ENCODE data around the gene ABI1.

The ABI1 gene

DNA sequence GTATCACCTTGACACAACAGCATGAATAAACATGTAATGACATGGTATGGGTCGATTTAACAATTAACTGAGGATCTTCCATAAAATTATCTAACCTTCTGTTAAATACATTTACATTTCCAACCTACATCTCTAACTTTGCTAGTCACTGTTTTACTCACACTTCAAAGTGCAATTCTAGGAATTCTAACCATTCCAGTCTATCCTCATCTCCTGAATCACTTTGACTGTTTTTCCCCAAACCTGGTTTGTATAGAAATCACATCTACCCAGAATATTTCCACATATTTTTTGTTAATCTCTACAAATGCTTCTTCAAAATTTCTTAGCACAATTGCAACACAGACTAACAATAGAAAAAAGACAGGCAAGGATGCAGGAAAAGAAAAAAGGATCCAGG, 6.2 kb downstream of the ABI1 start:
- no peak for DNase-seq (ENCODE audit: low read depth)

DNA sequence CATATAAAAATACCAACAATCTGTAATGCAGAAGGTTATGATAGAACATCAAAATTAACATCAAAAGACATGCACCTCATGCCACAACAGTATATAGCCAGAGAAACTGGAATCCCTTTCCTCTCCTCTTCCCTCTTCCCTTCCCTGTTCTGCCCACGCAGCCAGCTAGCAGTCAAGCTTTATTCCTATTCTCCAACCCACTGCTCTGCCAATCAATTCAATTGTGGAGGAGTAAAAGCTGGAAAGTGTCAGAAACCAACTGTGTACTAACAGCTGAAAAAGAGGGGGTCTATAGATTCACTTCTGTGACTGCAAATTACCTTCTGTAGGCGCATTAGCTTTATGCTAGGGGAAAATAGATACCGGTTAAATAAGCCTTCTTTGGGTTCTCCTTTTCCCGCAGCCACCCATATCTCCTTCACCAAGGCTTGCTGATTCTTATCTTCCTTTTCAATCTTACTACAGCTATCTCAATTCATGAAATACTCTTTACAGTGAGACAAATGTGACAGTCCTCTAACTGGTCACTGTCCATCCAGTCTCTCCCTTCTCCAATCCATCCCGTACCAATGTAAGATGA, 16.3 kb downstream of the ABI1 start:
- DNase-seq (ENCODE audit: low read depth): no peak

- DNase-seq (ENCODE audit: low read depth): no peak
Observed at GRCh38 chr10:26843736-26844135, 17.0 kb downstream of the ABI1 start.

DNA sequence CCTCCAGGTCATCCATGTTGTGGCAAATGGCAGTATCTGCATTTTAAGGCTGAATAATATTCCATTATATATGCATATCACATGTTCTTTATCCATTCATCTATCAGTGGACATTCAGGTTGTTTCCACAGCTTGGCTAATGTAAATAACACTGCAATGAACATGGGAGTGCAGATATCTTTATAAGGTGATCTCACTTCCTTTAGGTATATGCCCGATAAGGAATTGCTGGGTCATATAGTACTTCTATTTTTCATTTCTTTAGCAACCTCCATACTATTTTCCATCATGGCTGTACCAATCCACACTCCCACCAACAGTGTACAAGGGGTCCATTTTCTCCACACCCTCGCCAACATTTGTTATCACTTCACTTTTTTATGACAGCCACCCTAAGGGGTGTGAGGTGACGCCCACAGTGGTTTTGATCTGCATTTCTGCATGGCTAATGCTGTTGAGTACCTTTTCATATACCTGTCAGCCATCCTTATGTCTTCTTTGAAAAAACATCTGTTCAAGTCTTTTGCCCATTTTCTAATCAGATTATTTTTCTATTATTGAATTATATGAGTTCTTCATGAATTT, 18.9 kb downstream of the ABI1 start:
- no peak for DNase-seq (ENCODE audit: low read depth)

GRCh38 chr10:26840938-26841732, 19.6 kb downstream of the ABI1 start:
- no peak for DNase-seq (ENCODE audit: low read depth)

- no peak for DNase-seq (ENCODE audit: low read depth)
Observed at GRCh38 chr10:26839966-26840627, 20.7 kb downstream of the ABI1 start.

DNA sequence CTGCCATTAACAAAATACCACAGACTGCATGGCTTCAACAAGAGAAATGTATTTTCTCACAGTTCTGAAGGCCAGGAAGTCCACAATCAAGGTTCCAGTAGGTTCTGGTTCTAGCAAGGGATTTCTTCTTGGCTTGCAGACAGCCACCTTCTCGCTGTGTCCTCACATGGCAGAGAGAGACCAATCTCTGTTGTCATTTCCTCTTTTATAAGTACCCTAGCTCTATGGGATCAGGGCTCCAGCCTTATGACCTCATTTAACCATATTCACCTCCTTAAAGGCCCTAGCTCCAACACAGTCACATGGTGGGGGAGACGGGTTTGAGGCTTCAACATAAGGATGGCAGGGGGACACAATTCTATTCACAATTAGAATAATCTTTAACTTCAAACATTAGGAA, 23.6 kb downstream of the ABI1 start:
- no peak for DNase-seq (ENCODE audit: low read depth)

- DNase-seq (ENCODE audit: low read depth): no peak
Observed at GRCh38 chr10:26835025-26835424, 25.7 kb downstream of the ABI1 start.

- DNase-seq (ENCODE audit: low read depth): no peak
Observed at GRCh38 chr10:26832960-26833359, 27.8 kb downstream of the ABI1 start.

GRCh38 chr10:26831936-26832335, 28.8 kb downstream of the ABI1 start:
- DNase-seq (ENCODE audit: low read depth): no peak

DNA sequence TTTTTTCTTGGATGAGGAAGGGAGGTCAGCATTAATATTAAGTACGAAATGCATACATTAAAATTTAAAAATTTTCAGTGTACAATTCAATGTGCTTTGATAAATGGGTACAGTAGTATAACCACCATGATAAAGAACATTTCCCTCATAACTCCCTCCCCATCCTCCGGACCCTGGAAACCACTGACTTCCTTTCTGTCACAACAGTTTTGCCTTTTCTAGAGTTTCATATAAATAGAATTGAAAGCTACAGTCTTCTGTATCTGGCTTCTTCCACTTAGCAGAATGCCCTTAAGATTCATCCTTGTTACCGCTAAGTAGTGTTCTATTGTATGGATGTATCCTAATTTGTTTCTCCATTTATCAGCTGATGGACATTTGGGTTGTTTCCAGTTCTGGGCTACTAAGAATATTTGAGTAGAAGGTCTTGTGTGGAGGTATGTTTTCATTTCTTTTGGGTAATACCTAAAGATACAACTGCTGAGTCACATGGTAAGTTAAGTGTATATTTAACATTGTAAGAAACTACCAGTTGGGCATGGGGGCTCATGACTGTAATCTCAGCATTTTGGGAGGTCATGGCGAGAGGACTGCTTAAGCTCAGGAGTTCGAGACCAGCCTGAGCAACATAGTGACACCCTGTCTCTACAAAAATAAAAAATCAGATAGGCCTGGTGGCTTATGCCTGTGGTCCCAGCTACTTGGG, 30.8 kb downstream of the ABI1 start:
- DNase-seq (ENCODE audit: low read depth): no peak

GRCh38 chr10:26824015-26824690, 36.6 kb downstream of the ABI1 start:
- DNase-seq (ENCODE audit: low read depth): no peak

DNA sequence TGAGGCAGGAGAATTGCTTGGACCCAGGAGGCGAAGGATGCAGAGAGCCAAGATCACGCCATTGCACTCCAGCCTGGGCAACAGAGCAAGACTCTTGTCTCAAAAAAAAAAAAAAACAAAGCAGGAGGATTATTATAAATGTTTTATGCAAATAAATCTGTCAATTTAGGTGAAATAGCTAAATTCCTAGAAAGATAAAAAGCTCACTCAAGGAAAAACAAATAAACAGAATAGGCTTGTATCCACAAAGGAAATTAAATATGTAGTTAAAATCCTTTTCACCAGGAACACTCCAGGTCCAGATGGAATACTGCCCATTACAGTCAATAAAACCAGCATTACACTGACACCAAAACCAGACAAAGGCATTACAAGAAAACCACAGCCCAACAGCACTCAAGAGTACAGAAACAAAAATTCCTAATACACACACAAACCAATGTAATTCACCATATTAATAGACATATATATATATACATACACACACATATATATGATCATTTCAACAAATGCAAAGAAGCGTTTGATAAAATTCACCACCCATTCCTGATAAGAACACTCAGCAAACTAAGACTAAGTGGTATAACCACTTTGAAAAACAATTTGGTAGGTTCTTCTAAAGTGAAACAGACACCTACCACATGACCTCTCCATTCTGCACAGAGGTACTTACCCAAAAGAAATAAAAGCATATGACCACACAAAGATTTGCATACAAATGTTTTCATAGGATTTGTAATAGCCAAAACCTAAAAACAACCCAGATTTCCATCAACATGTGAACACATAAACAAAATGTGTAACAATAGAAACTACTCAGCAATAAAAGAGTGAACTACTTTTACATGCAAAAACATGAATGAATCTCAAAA, 38.8 kb downstream of the ABI1 start:
- DNase-seq (ENCODE audit: low read depth): no peak

- no peak for DNase-seq (ENCODE audit: low read depth)
Observed at GRCh38 chr10:26815500-26815899, 45.3 kb downstream of the ABI1 start.

- DNase-seq (ENCODE audit: low read depth): no peak
Observed at GRCh38 chr10:26810435-26811026, 50.2 kb downstream of the ABI1 start.

DNA sequence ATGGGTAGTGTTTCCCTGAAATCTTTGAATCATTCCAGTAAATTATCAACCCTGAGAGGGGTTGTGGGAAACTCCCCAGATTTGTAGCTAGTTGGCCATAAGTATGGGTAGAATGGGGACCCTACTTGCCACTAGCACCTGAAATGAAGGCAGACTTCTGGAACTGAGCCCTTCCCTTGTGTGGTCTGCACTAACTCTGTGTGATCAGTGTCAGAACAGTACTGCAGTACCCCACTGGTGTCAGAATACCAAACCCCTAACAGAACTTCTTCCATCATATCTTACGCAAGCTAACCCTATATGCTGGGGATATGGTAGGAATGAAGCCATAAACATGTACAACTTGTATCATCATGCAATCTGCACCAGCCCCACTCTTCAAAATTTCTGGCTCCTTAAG, 50.8 kb downstream of the ABI1 start:
- DNase-seq (ENCODE audit: low read depth): no peak

- no peak for DNase-seq (ENCODE audit: low read depth)
Observed at GRCh38 chr10:26807532-26807931, 53.2 kb downstream of the ABI1 start.

GRCh38 chr10:26806557-26806956, 54.2 kb downstream of the ABI1 start:
- DNase-seq (ENCODE audit: low read depth): no peak

GRCh38 chr10:26805567-26806245, 55.1 kb downstream of the ABI1 start:
- DNase-seq (ENCODE audit: low read depth): no peak

All from stimulated activated CD8-positive, alpha-beta memory T cell treated with anti-CD3 and anti-CD28 coated beads, Interleukin-4, amount 100 ng/mL, for 24 hours (primary cell).